NB4 (cell line): ENCODE results near the gene OR52J3.

Experiments used
- CTCF ChIP-seq: IDR thresholded peaks from one replicate; pipeline ENCODE4 v1.5.1; 2012; ENCODE audit warnings: low read depth, low read length
- MAX ChIP-seq: IDR thresholded peaks from 2 replicates; pipeline ENCODE4 v1.6.1; 2011; ENCODE audit warnings: low read depth, low read length
- MYC ChIP-seq: IDR thresholded peaks from 2 replicates; pipeline ENCODE4 v1.6.1; 2011; ENCODE audit warnings: low read depth, low read length
- POLR2A ChIP-seq: IDR thresholded peaks from 2 replicates; pipeline ENCODE4 v1.6.1; 2011; ENCODE audit warnings: mild to moderate bottlenecking; ENCODE audit not compliant: insufficient read length; ENCODE audit errors: extremely low read depth

GRCh38 chr11:5065027-5065426, 18.7 kb downstream of the OR52J3 start:
- TF ChIP-seq CTCF (no peak), POLR2A (no peak), MYC (no peak), MAX (no peak)
